ENCODE results near the gene CISH.

DNA sequence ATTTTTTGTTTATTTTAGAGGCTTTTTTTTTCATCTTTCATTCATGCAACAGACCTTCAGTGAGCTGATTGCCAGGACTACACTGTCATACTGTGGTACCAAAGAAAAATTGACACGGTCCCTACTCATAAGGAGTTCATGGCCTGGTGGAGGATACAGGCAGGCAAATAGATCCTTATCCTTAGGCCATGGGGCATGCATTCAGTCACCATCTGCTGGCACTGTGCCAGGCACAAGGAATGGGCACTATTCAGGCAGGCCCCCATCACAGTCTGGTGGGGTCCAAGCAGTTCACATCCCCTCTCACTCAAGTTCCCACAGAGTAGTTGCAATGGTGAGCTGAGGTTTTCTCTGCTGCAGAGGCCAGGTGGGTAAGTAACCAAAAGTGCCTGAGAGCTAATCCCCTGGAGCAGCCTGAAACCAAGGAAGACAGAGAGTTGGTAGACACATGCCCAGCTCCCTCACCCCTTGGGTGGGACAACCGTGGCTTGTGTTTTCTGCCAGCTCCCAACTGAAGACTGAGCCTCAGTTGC, 17.3 kb downstream of the CISH start:
- TF ChIP-seq, protein P1, sequence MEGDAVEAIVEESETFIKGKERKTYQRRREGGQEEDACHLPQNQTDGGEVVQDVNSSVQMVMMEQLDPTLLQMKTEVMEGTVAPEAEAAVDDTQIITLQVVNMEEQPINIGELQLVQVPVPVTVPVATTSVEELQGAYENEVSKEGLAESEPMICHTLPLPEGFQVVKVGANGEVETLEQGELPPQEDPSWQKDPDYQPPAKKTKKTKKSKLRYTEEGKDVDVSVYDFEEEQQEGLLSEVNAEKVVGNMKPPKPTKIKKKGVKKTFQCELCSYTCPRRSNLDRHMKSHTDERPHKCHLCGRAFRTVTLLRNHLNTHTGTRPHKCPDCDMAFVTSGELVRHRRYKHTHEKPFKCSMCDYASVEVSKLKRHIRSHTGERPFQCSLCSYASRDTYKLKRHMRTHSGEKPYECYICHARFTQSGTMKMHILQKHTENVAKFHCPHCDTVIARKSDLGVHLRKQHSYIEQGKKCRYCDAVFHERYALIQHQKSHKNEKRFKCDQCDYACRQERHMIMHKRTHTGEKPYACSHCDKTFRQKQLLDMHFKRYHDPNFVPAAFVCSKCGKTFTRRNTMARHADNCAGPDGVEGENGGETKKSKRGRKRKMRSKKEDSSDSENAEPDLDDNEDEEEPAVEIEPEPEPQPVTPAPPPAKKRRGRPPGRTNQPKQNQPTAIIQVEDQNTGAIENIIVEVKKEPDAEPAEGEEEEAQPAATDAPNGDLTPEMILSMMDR (conservative IDR thresholded peaks at IDR 0.05) = no peak
- TF ChIP-seq EZH2 (IDR thresholded peaks at IDR 0.05; ENCODE audit: low read depth) = no peak
